Stimulated activated naive CD8-positive, alpha-beta T cell treated with anti-CD3 and anti-CD28 coated beads, Interleukin-15, Interleukin-2, amounts not matched to agents 100 ng/mL and 50 ng/mL, for 24 hours (primary cell): ENCODE data around the gene HFE.
"Not testable (repeated sequence)": the region's sequence is repeated elsewhere in the genome, so short reads cannot be mapped to it uniquely, and the experiment has no call there.

Source experiments
- H3K27ac Mint-ChIP-seq: one replicate; pipeline ENCODE4 v1.8.0; 2021; ENCODE audit warnings: mild to moderate bottlenecking, mixed read lengths
- H3K27me3 Mint-ChIP-seq: one replicate; pipeline ENCODE4 v1.8.0; 2021; ENCODE audit warnings: mixed read lengths
- H3K36me3 Mint-ChIP-seq: one replicate; pipeline ENCODE4 v1.8.0; 2021; ENCODE audit warnings: low read depth, mixed read lengths
- H3K4me1 Mint-ChIP-seq: one replicate; pipeline ENCODE4 v1.8.0; 2021; ENCODE audit warnings: low read depth, mixed read lengths
- H3K4me3 Mint-ChIP-seq: one replicate; pipeline ENCODE4 v1.8.0; 2021; ENCODE audit warnings: mild to moderate bottlenecking, mixed read lengths
- H3K9me3 Mint-ChIP-seq: one replicate; pipeline ENCODE4 v1.8.0; 2021; ENCODE audit warnings: mixed read lengths

Gene HFE

DNA sequence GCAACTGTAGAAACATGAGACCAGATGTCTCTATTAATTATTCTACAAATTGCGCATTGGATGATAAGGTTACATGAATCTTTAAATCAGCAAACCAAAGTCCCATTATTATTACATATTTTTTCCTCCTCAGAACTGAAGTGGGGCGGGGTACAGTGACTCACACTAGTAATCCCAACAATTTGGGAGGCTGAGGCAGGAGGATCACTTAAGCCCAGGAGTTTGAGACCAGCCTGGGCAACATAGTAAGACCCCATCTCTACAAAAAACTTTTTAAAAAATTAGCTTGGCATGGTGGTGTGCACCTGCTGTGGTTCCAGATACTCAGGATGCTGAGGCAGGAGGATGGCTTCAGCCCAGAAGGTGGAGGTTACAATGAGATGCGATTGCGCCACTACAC, 29.0 kb downstream of the HFE start:
- Mint-ChIP-seq H3K4me1 (peaks cover 10% of the 10 kb centered on the region), H3K27me3 (no peaks in the 10 kb centered on the region), H3K27ac (no peak overlapping the region), H3K9me3 (no peaks in the 10 kb centered on the region), H3K36me3 (peaks cover 1% of the 10 kb centered on the region), H3K4me3 (no peak overlapping the region)

DNA sequence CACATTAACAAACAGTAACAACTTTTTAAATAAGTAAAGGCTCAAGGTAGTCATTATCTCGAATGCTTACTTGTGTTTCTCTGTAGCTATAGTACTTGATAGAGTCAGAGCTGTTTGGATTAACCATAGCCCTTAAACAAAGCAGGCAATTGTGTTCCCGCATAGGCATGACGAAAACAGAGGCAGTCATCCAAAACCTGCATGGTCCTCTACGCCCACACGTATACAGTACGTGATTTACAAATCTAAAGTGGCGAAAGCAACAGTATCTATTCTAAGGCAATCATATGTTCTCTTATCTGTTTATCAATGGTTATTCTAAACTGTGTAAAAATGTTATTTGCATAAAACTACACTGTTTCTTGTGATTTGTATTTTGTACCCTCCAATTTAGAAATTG, 31.8 kb downstream of the HFE start:
- H3K4me3 Mint-ChIP-seq, result no peak overlapping the region
- H3K27me3 Mint-ChIP-seq, result peaks cover 4% of the 10 kb centered on the region
- H3K9me3 Mint-ChIP-seq, result no peaks in the 10 kb centered on the region
- H3K4me1 Mint-ChIP-seq, result peaks cover 34% of the 10 kb centered on the region
- no peak overlapping the region for H3K27ac Mint-ChIP-seq
- peaks cover 11% of the 10 kb centered on the region for H3K36me3 Mint-ChIP-seq

DNA sequence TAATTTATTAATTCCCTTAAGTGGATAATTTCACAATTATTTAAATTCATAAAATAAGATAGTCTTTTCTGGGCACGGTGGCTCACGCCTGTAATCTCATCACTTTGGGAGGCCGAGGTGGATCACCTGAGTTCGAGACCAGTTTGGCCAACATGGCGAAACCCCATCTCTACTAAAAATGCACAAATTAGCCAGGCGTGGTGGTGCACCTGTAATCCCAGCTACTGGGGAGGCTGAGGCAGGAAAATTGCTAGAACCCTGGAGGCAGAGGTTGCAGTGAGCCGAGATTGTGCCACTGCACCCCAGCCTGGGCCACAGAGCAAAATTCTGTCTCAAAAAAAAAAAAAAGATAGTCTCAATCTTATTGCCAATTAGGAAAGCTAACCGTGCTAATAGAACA, 32.9 kb downstream of the HFE start:
- Mint-ChIP-seq H3K4me1 (peaks cover 36% of the 10 kb centered on the region), H3K36me3 (peaks cover 22% of the 10 kb centered on the region)
- H3K9me3 Mint-ChIP-seq, H3K4me3 Mint-ChIP-seq, H3K27me3 Mint-ChIP-seq, H3K27ac Mint-ChIP-seq: not testable (repeated sequence)

DNA sequence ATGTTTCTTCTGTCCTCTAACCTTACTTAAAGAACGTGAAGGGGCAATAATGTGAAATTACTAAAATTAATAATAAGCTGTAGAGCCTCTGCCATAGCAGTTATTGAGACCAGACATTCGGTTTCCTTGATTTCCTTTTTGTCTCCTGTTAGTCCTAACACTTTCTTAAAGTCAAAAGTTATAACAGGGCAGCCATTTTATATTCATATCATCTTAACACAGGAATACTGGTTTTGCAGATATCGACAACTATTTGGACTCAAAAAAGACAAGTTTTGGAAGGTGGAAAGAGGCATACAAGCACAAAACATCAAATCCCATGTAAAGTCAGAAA, 33.5 kb downstream of the HFE start:
- H3K4me1 Mint-ChIP-seq, result peaks cover 32% of the 10 kb centered on the region
- no peaks in the 10 kb centered on the region for H3K9me3 Mint-ChIP-seq
- H3K4me3 Mint-ChIP-seq, result no peak overlapping the region
- H3K36me3 Mint-ChIP-seq, result peaks cover 25% of the 10 kb centered on the region
- peak overlapping the region; percentile 86 for H3K27ac Mint-ChIP-seq
- peaks cover 4% of the 10 kb centered on the region for H3K27me3 Mint-ChIP-seq

DNA sequence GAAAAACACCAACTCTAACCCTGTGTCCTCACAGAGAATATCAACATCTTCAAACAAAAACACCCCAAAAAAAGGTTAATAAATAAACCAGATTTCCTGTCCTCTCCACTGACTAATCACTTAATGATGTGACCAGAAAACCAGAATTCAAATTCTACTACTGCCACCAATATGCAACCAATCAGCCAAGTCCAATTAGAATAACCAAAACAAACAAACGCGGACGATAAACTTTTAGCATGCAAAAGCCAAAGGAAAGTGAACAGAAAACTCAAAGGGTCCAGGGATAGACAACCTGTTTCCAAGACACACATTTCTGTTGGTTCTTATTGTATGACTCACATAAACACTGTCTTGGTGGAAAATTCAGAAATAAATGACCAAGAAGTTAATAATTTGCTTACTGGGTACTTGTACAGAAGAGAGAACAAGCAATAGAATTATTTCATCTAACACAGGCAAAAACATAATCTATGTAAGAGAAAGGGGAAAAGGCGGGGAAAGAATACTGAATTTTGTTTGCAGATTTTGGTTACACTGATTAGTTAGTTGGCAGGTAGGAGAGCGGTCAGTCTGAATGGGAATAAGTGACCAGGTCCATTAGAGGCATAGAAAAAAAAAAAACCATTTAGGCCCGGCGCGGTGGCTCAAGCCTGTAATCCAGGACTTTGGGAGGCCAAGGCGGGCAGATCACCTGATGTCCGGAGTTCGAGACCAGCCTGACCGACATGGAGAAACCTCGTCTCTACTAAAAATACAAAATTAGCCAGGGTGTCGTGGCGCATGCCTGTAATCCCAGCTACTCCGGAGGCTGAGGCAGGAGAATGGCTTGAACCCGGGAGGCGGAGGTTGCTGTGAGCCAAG, 34.1 kb downstream of the HFE start:
- Mint-ChIP-seq H3K27ac (peak overlapping the region; percentile 86), H3K4me3 (peak overlapping the region; percentile 58), H3K9me3 (no peaks in the 10 kb centered on the region), H3K27me3 (peaks cover 4% of the 10 kb centered on the region), H3K36me3 (peaks cover 28% of the 10 kb centered on the region), H3K4me1 (peaks cover 36% of the 10 kb centered on the region)

DNA sequence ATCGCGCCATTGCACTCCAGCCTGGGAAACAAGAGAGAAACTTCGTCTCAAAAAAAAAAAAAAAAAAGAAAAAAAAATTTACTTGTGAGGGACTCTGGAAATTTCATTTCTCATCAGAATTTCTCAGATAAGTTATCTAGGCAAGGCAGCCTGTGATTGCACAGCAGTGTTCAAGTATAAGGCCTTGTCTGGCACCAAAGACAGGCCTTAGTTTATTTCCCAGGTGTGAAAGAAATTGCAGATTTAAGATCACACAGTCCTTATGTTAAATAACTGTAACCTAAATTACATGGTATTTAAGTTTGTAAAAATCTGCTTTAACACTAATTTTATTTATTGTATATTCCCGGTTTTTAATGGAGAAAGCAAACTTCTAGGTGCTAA, 34.8 kb downstream of the HFE start:
- H3K27me3 Mint-ChIP-seq, result peaks cover 4% of the 10 kb centered on the region
- H3K4me3 Mint-ChIP-seq, result peak overlapping the region; percentile 99
- no peaks in the 10 kb centered on the region for H3K9me3 Mint-ChIP-seq
- H3K27ac Mint-ChIP-seq, result peak overlapping the region; percentile 99
- peaks cover 32% of the 10 kb centered on the region for H3K36me3 Mint-ChIP-seq
- H3K4me1 Mint-ChIP-seq, result peaks cover 42% of the 10 kb centered on the region

DNA sequence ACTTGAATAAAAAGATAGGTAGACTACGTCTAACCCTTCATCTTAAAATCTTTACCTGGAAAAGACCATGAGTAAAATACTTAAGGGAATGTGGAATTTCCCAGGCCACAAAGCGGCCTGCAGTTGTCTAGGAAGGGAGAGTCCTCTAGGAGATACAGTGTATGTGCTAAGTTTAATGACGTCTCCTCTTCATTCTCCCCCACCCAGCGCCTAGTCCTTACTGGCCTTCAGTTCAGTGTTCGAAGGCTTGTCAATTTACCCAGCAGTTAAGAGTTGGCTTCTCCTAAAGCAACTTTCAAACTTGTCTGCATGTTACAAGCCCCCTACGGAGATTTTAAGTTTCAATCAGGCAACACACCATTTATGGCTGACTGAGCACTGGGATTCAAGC, 35.2 kb downstream of the HFE start:
- Mint-ChIP-seq H3K9me3 (no peaks in the 10 kb centered on the region), H3K27ac (peak overlapping the region; percentile 99), H3K27me3 (peaks cover 4% of the 10 kb centered on the region), H3K36me3 (peaks cover 32% of the 10 kb centered on the region), H3K4me3 (peak overlapping the region; percentile 99), H3K4me1 (peaks cover 46% of the 10 kb centered on the region)

DNA sequence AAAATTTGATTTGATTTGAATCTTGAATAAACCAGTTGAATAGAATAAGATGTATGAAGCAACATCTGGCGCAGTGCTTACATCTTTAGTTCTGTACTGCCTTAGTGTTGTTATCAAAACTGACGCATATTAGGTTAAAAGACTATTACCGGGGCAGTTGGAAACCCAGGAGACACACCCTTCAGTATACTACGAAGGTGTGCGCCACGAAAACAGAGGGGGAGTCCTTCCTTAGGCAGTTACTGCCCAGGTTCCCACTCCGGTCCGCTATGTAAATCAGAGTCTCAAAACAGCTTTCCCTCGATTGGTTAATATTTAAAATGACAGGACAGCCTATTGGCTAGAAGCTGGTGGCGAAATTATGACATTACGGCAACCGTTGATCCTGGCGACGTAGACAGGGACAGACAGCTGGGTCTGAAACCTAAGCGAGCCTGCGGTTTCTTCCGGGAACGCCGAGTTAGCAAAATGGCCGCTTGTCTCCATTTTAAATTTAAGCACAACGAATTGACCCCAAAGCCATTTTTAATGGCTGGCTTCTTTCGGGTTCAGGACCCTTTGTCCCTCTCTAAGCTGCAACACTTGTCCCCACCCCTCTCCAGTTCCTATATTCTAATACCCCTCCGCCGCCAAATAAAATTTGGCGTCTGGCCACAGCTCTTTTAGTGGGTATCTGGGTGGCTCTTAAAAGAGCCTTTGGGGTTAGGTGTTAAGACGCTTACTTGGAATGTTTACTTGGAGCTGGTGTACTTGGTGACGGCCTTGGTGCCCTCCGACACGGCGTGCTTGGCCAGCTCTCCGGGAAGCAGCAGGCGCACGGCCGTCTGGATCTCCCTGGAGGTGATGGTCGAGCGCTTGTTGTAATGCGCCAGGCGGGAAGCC, 35.8 kb downstream of the HFE start:
- peaks cover 52% of the 10 kb centered on the region for H3K4me1 Mint-ChIP-seq
- H3K36me3 Mint-ChIP-seq, result peaks cover 32% of the 10 kb centered on the region
- H3K27ac Mint-ChIP-seq, result peak overlapping the region; percentile 99
- no peaks in the 10 kb centered on the region for H3K9me3 Mint-ChIP-seq
- H3K4me3 Mint-ChIP-seq, result peak overlapping the region; percentile 99
- H3K27me3 Mint-ChIP-seq, result peaks cover 4% of the 10 kb centered on the region

DNA sequence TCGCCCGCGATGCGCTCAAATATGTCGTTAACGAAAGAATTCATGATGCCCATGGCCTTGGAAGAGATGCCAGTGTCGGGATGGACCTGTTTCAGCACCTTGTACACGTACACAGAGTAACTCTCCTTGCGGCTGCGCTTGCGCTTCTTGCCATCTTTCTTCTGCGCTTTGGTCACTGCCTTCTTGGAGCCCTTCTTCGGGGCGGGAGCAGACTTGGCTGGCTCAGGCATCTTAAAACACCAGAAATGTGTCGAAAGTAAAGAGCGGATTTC, 36.4 kb downstream of the HFE start:
- Mint-ChIP-seq H3K27me3 (peaks cover 4% of the 10 kb centered on the region), H3K36me3 (peaks cover 36% of the 10 kb centered on the region), H3K9me3 (no peaks in the 10 kb centered on the region), H3K4me1 (peaks cover 58% of the 10 kb centered on the region), H3K4me3 (peak overlapping the region; percentile 99), H3K27ac (peak overlapping the region; percentile 99)

DNA sequence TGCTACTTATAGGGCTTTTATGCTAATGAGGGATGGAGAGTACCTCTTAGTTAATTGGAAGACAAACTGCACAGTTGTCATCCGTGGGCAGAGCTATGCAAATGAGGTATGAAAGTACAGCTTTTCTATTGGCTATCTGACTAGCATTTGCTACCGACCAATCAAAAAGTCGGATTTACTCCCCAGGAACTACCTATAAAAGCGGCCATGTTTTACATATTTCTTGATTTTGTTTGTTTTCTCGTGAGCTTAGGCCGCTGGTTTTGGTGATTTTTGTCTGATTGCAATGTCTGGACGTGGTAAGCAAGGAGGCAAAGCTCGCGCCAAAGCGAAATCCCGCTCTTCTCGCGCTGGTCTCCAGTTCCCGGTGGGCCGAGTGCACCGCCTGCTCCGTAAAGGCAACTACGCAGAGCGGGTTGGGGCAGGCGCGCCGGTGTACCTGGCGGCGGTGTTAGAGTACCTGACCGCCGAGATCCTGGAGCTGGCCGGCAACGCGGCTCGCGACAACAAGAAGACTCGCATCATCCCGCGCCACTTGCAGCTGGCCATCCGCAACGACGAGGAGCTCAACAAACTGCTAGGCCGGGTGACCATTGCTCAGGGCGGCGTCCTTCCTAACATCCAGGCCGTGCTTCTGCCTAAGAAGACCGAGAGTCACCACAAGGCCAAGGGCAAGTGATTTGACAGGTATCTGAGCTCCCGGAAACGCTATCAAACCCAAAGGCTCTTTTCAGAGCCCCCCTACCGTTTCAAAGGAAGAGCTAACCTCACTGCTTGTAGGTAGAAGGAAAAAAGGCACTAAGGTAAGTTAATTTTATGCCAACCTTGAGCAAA, 36.9 kb downstream of the HFE start:
- no peaks in the 10 kb centered on the region for H3K9me3 Mint-ChIP-seq
- peaks cover 59% of the 10 kb centered on the region for H3K4me1 Mint-ChIP-seq
- H3K36me3 Mint-ChIP-seq, result peaks cover 37% of the 10 kb centered on the region
- H3K4me3 Mint-ChIP-seq, result peak overlapping the region; percentile 99
- H3K27me3 Mint-ChIP-seq, result peaks cover 4% of the 10 kb centered on the region
- H3K27ac Mint-ChIP-seq, result peak overlapping the region; percentile 99

DNA sequence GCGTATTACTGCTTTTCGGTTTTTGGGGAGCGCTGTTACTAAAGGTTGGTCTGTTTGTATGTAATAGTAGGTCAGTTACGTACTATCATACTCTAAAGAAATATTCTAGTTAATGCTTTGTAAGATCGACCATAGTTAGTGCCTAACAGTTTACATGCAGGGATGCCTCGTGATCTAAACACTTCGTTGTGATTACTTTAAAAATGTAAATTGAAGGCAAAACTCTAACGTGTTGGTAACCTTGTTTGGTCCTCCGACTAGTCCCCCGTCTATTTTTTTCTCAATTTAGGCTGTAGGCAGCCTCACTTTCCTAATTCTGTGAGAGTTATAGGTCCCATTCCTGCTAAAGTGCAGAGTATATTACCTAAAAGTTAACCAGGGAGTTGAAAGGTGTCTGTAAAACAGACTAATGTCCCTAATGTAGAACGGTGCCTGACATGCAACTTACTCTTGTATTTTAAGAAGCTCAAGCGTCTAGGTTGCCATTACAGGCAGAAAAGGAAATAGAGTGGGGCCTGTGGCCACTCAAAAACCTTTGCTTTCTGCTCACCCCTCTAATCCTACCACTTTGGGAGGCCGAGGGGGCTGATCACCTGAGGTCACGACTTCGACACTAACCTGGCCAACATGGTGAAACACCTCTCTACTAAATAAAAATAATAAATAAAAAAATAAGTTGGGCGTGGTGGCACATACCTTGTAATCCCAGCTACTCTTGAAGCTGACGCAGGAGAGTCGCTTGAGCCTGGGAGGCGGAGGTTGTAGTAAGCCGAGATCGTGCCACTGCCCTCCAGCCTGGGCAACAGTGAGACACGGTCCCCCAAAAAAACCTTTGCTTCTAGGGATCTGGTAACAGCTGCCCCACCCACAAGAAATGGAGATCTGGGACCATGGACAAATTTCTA, 37.8 kb downstream of the HFE start:
- Mint-ChIP-seq H3K27me3 (peaks cover 4% of the 10 kb centered on the region), H3K9me3 (no peaks in the 10 kb centered on the region), H3K27ac (peak overlapping the region; percentile 99), H3K36me3 (peaks cover 37% of the 10 kb centered on the region), H3K4me3 (peak overlapping the region; percentile 99), H3K4me1 (peaks cover 66% of the 10 kb centered on the region)

DNA sequence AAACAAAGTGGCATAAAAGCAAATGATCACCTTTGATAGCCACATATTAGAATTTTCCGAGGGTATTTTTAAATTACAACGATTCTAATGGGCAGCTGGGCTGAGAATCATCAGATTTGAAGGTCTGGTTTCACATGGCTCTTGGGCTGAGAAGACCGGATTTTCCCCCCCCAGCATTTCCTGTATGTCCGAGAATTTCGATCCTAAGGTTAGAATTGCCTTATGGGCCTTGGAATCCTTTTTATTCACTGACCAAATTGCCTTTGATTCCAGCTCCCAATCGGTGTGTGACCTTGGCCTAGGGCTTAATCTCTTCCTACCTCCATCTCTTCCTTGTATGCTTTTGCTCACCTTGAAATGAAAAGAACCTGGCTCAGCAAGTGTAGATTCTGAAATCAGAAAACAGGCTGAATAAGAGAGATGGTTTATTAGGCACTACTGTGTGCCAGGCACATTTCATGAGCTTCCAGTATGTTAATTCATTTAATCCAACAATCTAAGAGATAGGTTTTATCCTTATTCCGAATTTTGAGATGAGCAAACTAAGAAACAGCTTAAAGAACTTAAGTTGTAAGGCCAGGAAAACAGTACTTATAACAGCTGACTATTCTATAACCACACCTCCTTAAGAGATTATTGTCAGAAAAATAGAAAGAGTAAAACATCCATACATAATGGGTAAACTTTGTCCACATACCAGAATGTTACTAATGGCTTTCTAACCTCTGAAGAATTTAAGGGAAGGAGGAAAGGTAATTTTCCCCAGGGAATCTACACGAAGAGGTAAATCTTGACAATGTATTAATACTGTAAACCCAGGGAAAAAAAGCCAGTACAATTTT, 39.4 kb downstream of the HFE start:
- Mint-ChIP-seq H3K36me3 (peaks cover 37% of the 10 kb centered on the region), H3K4me1 (peaks cover 66% of the 10 kb centered on the region), H3K9me3 (no peaks in the 10 kb centered on the region), H3K27me3 (peaks cover 4% of the 10 kb centered on the region), H3K27ac (peak overlapping the region; percentile 99), H3K4me3 (peak overlapping the region; percentile 99)

DNA sequence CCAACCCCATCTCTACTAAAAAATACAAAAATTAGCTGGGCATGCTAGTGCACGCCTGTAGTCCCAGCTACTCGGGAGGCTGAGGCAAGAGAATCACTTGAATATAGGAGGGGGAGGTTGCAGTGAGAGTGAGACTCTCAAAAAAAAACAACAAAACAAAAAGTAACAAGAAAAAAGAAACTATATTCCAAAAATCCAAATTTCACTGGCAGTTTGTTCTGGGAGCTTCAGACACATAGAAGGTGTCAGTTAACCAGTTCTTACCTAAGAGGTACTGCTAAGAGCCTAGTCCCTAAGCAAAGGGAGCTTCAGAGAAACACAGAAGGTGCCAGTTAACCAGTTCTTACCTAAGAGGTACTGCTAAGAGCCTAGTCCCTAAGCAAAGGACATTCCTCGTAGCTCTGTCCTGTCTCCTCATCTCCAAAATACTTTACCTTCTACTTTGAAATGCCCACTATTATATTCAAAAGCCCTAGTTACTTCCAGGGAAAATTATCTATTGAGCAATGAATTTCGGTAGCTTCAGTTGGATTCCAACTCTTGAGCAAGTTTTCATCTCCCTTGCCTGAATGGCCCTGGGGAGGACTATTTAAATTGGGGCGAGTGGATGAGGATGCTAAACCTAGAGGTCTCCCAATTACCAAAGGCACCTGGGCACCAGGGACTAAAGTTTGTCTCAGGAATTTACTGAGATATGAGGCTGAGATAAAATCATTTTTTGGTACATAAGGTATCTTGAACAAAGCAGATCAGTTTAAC, 41.0 kb downstream of the HFE start:
- Mint-ChIP-seq H3K36me3 (peaks cover 37% of the 10 kb centered on the region), H3K27me3 (peaks cover 4% of the 10 kb centered on the region), H3K9me3 (no peaks in the 10 kb centered on the region), H3K4me3 (peak overlapping the region; percentile 99), H3K27ac (peak overlapping the region; percentile 99), H3K4me1 (peaks cover 58% of the 10 kb centered on the region)
